Esophagus squamous epithelium (tissue), 5 donors: ENCODE data around the gene C18orf63. TPM values are rescaled to one million over a fixed set of nuclear protein-coding genes. Genes with fewer than 3 reads are reported as not detected.

Experiments
- DNase-seq: peaks from one replicate; lab custom pipeline; 2025; lab: John Stamatoyannopoulos, UW
- H3K27ac ChIP-seq, 4 donors: fragments of 200-600 bp; sonication (generic); one replicate each; pipeline ENCODE4 v1.5.1; 2016 to 2019; ENCODE audit warnings: mild to moderate bottlenecking in 1 of 4
- H3K27me3 ChIP-seq, 4 donors: fragments of 200-600 bp; sonication (generic); 1 replicate in 3 of 4; 2 replicates in 1 of 4; pipeline versions ENCODE4 v1.5.1 to v1.6.0; 2017 to 2021; ENCODE audit warnings: antibody characterized with exemption in 1 of 4
- H3K36me3 ChIP-seq, 3 donors: fragments of 200-600 bp; sonication (generic); one replicate each; pipeline ENCODE4 v1.5.1; 2016 to 2019
- H3K4me1 ChIP-seq, 3 donors: fragments of 200-600 bp; sonication (generic); one replicate each; pipeline ENCODE4 v1.5.1; 2017 to 2019
- H3K4me3 ChIP-seq, 4 donors: fragments of 200-600 bp; sonication (generic); 1 replicate in 3 of 4; 2 replicates in 1 of 4; pipeline ENCODE4 v1.5.1; 2016 to 2019; ENCODE audit warnings: mild to moderate bottlenecking in 2 of 4, moderate library complexity in 1 of 4
- H3K9me3 ChIP-seq, 3 donors: fragments of 200-600 bp; sonication (generic); one replicate each; pipeline ENCODE4 v1.5.1; 2016 to 2019
- CTCF ChIP-seq, 6 experiments: fragments of 450-650 bp in 4 of 6; fragments of 200-600 bp in 2 of 6; sonication (generic) in 2 of 6; IDR thresholded peaks; one replicate each; pipeline ENCODE4 v1.5.1; 2016 to 2019; ENCODE audit warnings: antibody characterized with exemption in 6 of 6, mild to moderate bottlenecking in 4 of 6, moderate library complexity in 4 of 6
- POLR2A ChIP-seq, 4 donors: fragments of 450-650 bp; IDR thresholded peaks; one replicate each; pipeline ENCODE4 v1.6.1; 2017; ENCODE audit warnings: antibody characterized with exemption in 4 of 4, mild to moderate bottlenecking in 4 of 4, moderate library complexity in 3 of 4
- WGBS, 2 donors: methylation state at CpG; one replicate each; pipeline ENCODE4 v1.1.5; 2018; 5-methylcytosine and 5-hydroxymethylcytosine counted together
- intact Hi-C: fragments of 100-400 bp; cut with DNase I; formaldehyde crosslinking; loops from one replicate; pipeline ENCODE4 v1.15.0; 2022
- total RNA-seq, 4 donors: library from RNA; depleted of rRNA; stranded (reverse); fragments of >200 nt; gene quantifications; one replicate each; pipeline ENCODE4 v1.1.0, GENCODE V29; 2016
- donor health status: DM: yes; HTN: yes; CAD: no.

The C18orf63 gene
- not detected for total RNA-seq

GRCh38 chr18:74315464-74316256 lies at the start of gene C18orf63:
TSS of gene C18orf63 (plus strand) at chr18:74315839. CDS start at chr18:74317866, 2,027 bp downstream.
- H3K36me3 ChIP-seq, result no peaks in the 10 kb centered on the region
- WGBS, 2 donors, result 90 to 94% methylated on average over 38 to 43 of the region's 51 CpGs
- intact Hi-C loops, result no loop called here
- DNase-seq, result no peak
- no peaks in the 10 kb centered on the region for H3K9me3 ChIP-seq
- no peak within 1 kb of the TSS for H3K27ac ChIP-seq
- H3K27me3 ChIP-seq, result no peaks in the 10 kb centered on the region
- H3K4me1 ChIP-seq, result no peaks in the 10 kb centered on the region
- no peak for TF ChIP-seq POLR2A (IDR thresholded peaks at IDR 0.05)
- no peak for TF ChIP-seq CTCF (IDR thresholded peaks at IDR 0.05)
- H3K4me3 ChIP-seq, result no peak within 1 kb of the TSS

- Histone ChIP-seq H3K4me1 (peaks cover 3 to 27% (median 6%) of the 10 kb centered on the region in 3 donors), H3K9me3 (no peaks in the 10 kb centered on the region), H3K36me3 (peaks cover 0 to 55% (median 0%) of the 10 kb centered on the region in 3 donors), H3K27ac (no peak overlapping the region), H3K4me3 (no peak overlapping the region), H3K27me3 (no peaks in the 10 kb centered on the region)
- DNase-seq, result no peak
- no peak for TF ChIP-seq CTCF (IDR thresholded peaks at IDR 0.05)
- TF ChIP-seq POLR2A (IDR thresholded peaks at IDR 0.05), result no peak
- WGBS, 2 donors, result 71 to 73% methylated on average over 9 of the region's 9 CpGs
- intact Hi-C loops, result no loop called here
These were observed 49.5 kb upstream of the C18orf63 start for GRCh38 chr18:74266161-74266560.

GRCh38 chr18:74268175-74268574 lies 47.5 kb upstream of the C18orf63 start:
- Histone ChIP-seq H3K27me3 (no peaks in the 10 kb centered on the region), H3K27ac (no peak overlapping the region), H3K9me3 (no peaks in the 10 kb centered on the region), H3K4me1 (peaks cover 3 to 47% (median 13%) of the 10 kb centered on the region in 3 donors), H3K36me3 (peaks cover 0 to 34% (median 0%) of the 10 kb centered on the region in 3 donors), H3K4me3 (no peak overlapping the region)
- DNase-seq, result no peak
- 93 to 97% methylated on average over 7 of the region's 7 CpGs for WGBS, 2 donors
- TF ChIP-seq CTCF (IDR thresholded peaks at IDR 0.05) (no peak), POLR2A (IDR thresholded peaks at IDR 0.05) (no peak)
- intact Hi-C loops, result no loop called here

- Histone ChIP-seq H3K27me3 (no peaks in the 10 kb centered on the region), H3K4me1 (peaks cover 3 to 56% (median 13%) of the 10 kb centered on the region in 3 donors), H3K27ac (no peak overlapping the region), H3K9me3 (no peaks in the 10 kb centered on the region), H3K36me3 (peaks cover 0 to 32% (median 0%) of the 10 kb centered on the region in 3 donors), H3K4me3 (no peak overlapping the region)
- no peak for DNase-seq
- WGBS, 2 donors, result 61 to 63% methylated on average over 11 of the region's 11 CpGs
- intact Hi-C loops, result no loop called here
- TF ChIP-seq POLR2A (IDR thresholded peaks at IDR 0.05) (no peak), CTCF (IDR thresholded peaks at IDR 0.05) (no peak)
These were observed 46.6 kb upstream of the C18orf63 start for GRCh38 chr18:74268933-74269620.

GRCh38 chr18:74271635-74272034 lies 44.0 kb upstream of the C18orf63 start:
- no peak for TF ChIP-seq CTCF (IDR thresholded peaks at IDR 0.05)
- TF ChIP-seq POLR2A (IDR thresholded peaks at IDR 0.05), result no peak
- WGBS, 2 donors, result 38 to 39% methylated on average over 3 of the region's 3 CpGs
- Histone ChIP-seq H3K27ac (peak overlapping the region in 2 of 4 donors; percentile 65 to 67), H3K9me3 (no peaks in the 10 kb centered on the region), H3K4me3 (no peak overlapping the region), H3K4me1 (peaks cover 9 to 79% (median 14%) of the 10 kb centered on the region in 3 donors), H3K27me3 (no peaks in the 10 kb centered on the region), H3K36me3 (peaks cover 0 to 13% (median 0%) of the 10 kb centered on the region in 3 donors)
- no peak for DNase-seq
- intact Hi-C loops, result no loop called here
